IPS-20b (cell line): Measurements from ENCODE around the gene PPP2R2D.

ENCODE experiments used
- H3K27ac ChIP-seq: one replicate; pipeline ENCODE4 v1.5.1; 2013; ENCODE audit warnings: low read length
- H3K27me3 ChIP-seq: 2 replicates; pipeline ENCODE4 v1.6.1; 2013; ENCODE audit warnings: mild to moderate bottlenecking, low read length, inconsistent platforms; ENCODE audit not compliant: insufficient read depth
- H3K36me3 ChIP-seq: 2 replicates; pipeline ENCODE4 v1.6.1; 2013; ENCODE audit warnings: low read depth, mild to moderate bottlenecking, inconsistent platforms, low read length, moderate library complexity; ENCODE audit not compliant: insufficient read depth
- H3K4me1 ChIP-seq: 2 replicates; pipeline ENCODE4 v1.6.1; 2013; ENCODE audit warnings: mild to moderate bottlenecking, control low read depth, inconsistent platforms, low read length, moderate library complexity; ENCODE audit not compliant: insufficient read depth
- H3K4me3 ChIP-seq: 2 replicates; pipeline ENCODE4 v1.5.1; 2013; ENCODE audit warnings: mild to moderate bottlenecking, low read length, inconsistent platforms
- H3K9ac ChIP-seq: 2 replicates; pipeline ENCODE4 v1.6.1; 2013; ENCODE audit warnings: low read depth, mild to moderate bottlenecking, inconsistent platforms, low read length, moderate library complexity
- H3K9me3 ChIP-seq: 2 replicates; pipeline ENCODE4 v1.6.1; 2013; ENCODE audit warnings: mild to moderate bottlenecking, low read depth, low read length, inconsistent platforms; ENCODE audit not compliant: insufficient read depth

The PPP2R2D gene

GRCh38 chr10:131905267-131905571 is 4.4 kb downstream of the PPP2R2D start:
- no peak overlapping the region for H3K27ac ChIP-seq
- no peak overlapping the region for H3K4me3 ChIP-seq

GRCh38 chr10:131905603-131906268 is 4.9 kb downstream of the PPP2R2D start:
- Histone ChIP-seq H3K36me3 (peaks cover 43% of the 10 kb centered on the region), H3K4me3 (no peak overlapping the region), H3K9me3 (no peaks in the 10 kb centered on the region), H3K27me3 (no peaks in the 10 kb centered on the region), H3K27ac (no peak overlapping the region), H3K4me1 (peaks cover 10% of the 10 kb centered on the region; the same call in 1 of the 2 replicates), H3K9ac (no peak overlapping the region)

More at GRCh38 chr10:131905267-131905571, 4.4 kb downstream of the PPP2R2D start:
- Histone ChIP-seq H3K9me3 (no peaks in the 10 kb centered on the region), H3K36me3 (peaks cover 43% of the 10 kb centered on the region), H3K27me3 (no peaks in the 10 kb centered on the region), H3K4me1 (peaks cover 10% of the 10 kb centered on the region; the same call in 1 of the 2 replicates), H3K9ac (no peak overlapping the region)

GRCh38 chr10:131906269-131906639 is 5.4 kb downstream of the PPP2R2D start:
- Histone ChIP-seq H3K9me3 (no peaks in the 10 kb centered on the region), H3K27ac (no peak overlapping the region), H3K27me3 (no peaks in the 10 kb centered on the region), H3K4me1 (peaks cover 10% of the 10 kb centered on the region; the same call in 1 of the 2 replicates), H3K4me3 (no peak overlapping the region), H3K36me3 (peaks cover 43% of the 10 kb centered on the region), H3K9ac (no peak overlapping the region)

- H3K9ac ChIP-seq: no peak overlapping the region
- no peak overlapping the region for H3K27ac ChIP-seq
- no peak overlapping the region for H3K4me3 ChIP-seq
- peaks cover 51% of the 10 kb centered on the region for H3K36me3 ChIP-seq
- no peaks in the 10 kb centered on the region for H3K27me3 ChIP-seq
- H3K4me1 ChIP-seq: peaks cover 2% of the 10 kb centered on the region; the same call in 1 of the 2 replicates
- no peaks in the 10 kb centered on the region; the same call in 1 of the 2 replicates for H3K9me3 ChIP-seq
These were observed 6.9 kb downstream of the PPP2R2D start for GRCh38 chr10:131907679-131908078.

- no peaks in the 10 kb centered on the region; the same call in 1 of the 2 replicates for H3K4me1 ChIP-seq
- peaks cover 50% of the 10 kb centered on the region for H3K36me3 ChIP-seq
- H3K27me3 ChIP-seq: no peaks in the 10 kb centered on the region
- H3K27ac ChIP-seq: no peak overlapping the region
- no peaks in the 10 kb centered on the region; the same call in 1 of the 2 replicates for H3K9me3 ChIP-seq
- H3K9ac ChIP-seq: no peak overlapping the region
- H3K4me3 ChIP-seq: no peak overlapping the region
These were observed 7.3 kb downstream of the PPP2R2D start for GRCh38 chr10:131908151-131908550.

GRCh38 chr10:131909014-131909808 is 8.4 kb downstream of the PPP2R2D start:
- H3K9ac ChIP-seq: no peak overlapping the region
- no peaks in the 10 kb centered on the region; the same call in 1 of the 2 replicates for H3K4me1 ChIP-seq
- H3K27ac ChIP-seq: no peak overlapping the region
- peaks cover 49% of the 10 kb centered on the region for H3K36me3 ChIP-seq
- no peaks in the 10 kb centered on the region for H3K27me3 ChIP-seq
- no peak overlapping the region for H3K4me3 ChIP-seq
- H3K9me3 ChIP-seq: no peaks in the 10 kb centered on the region; the same call in 1 of the 2 replicates

- no peak overlapping the region for H3K4me3 ChIP-seq
- peaks cover 49% of the 10 kb centered on the region for H3K36me3 ChIP-seq
- no peaks in the 10 kb centered on the region; the same call in 1 of the 2 replicates for H3K9me3 ChIP-seq
- no peak overlapping the region for H3K27ac ChIP-seq
- H3K9ac ChIP-seq: no peak overlapping the region
- no peaks in the 10 kb centered on the region for H3K4me1 ChIP-seq
- H3K27me3 ChIP-seq: no peaks in the 10 kb centered on the region
These were observed 9.1 kb downstream of the PPP2R2D start for GRCh38 chr10:131909929-131910328.

GRCh38 chr10:131910663-131911314 is 10.0 kb downstream of the PPP2R2D start:
- H3K27ac ChIP-seq: no peak overlapping the region
- H3K36me3 ChIP-seq: peaks cover 43% of the 10 kb centered on the region
- no peaks in the 10 kb centered on the region for H3K4me1 ChIP-seq
- H3K9me3 ChIP-seq: no peaks in the 10 kb centered on the region; the same call in 1 of the 2 replicates
- no peak overlapping the region for H3K4me3 ChIP-seq
- no peak overlapping the region for H3K9ac ChIP-seq
- no peaks in the 10 kb centered on the region for H3K27me3 ChIP-seq

GRCh38 chr10:131911451-131911850 is 10.6 kb downstream of the PPP2R2D start:
- H3K36me3 ChIP-seq: peaks cover 37% of the 10 kb centered on the region
- no peak overlapping the region for H3K4me3 ChIP-seq
- H3K9ac ChIP-seq: no peak overlapping the region
- H3K27me3 ChIP-seq: no peaks in the 10 kb centered on the region
- H3K4me1 ChIP-seq: no peaks in the 10 kb centered on the region
- H3K27ac ChIP-seq: no peak overlapping the region
- no peaks in the 10 kb centered on the region; the same call in 1 of the 2 replicates for H3K9me3 ChIP-seq

- no peaks in the 10 kb centered on the region; the same call in 1 of the 2 replicates for H3K9me3 ChIP-seq
- H3K9ac ChIP-seq: no peak overlapping the region
- no peaks in the 10 kb centered on the region for H3K27me3 ChIP-seq
- H3K4me1 ChIP-seq: no peaks in the 10 kb centered on the region
- peaks cover 35% of the 10 kb centered on the region for H3K36me3 ChIP-seq
- no peak overlapping the region for H3K4me3 ChIP-seq
- H3K27ac ChIP-seq: no peak overlapping the region
These were observed 11.8 kb downstream of the PPP2R2D start for GRCh38 chr10:131912620-131913019.

- H3K4me3 ChIP-seq: no peak overlapping the region
These were observed 14.7 kb downstream of the PPP2R2D start for GRCh38 chr10:131915484-131915883.

More at GRCh38 chr10:131915484-131915883, 14.7 kb downstream of the PPP2R2D start:
- Histone ChIP-seq H3K9me3 (no peaks in the 10 kb centered on the region; the same call in 1 of the 2 replicates), H3K36me3 (peaks cover 17% of the 10 kb centered on the region), H3K9ac (no peak overlapping the region), H3K27ac (no peak overlapping the region), H3K27me3 (no peaks in the 10 kb centered on the region), H3K4me1 (no peaks in the 10 kb centered on the region)
